SK-N-MC (cell line): Measurements from ENCODE around the gene WDR70.
"Not testable (repeated sequence)": the region's sequence is repeated elsewhere in the genome, so short reads cannot be mapped to it uniquely, and the experiment has no call there.

Source experiments
- DNase-seq: peaks from one replicate; pipeline ENCODE4 v3.0.0-alpha.2; 2011; ENCODE audit warnings: low read depth, low spot score
- H3K27ac ChIP-seq: fragments of 200-600 bp; sonication (generic); 2 replicates; pipeline ENCODE4 v1.5.1; 2016; ENCODE audit warnings: mixed run types
- H3K36me3 ChIP-seq: fragments of 200-600 bp; sonication (generic); 2 replicates; pipeline ENCODE4 v1.6.1; 2017; ENCODE audit warnings: antibody characterized with exemption, low read length, mixed read lengths; ENCODE audit not compliant: insufficient read depth
- H3K4me3 ChIP-seq: fragments of 200-600 bp; sonication (generic); 2 replicates; pipeline ENCODE4 v1.5.1; 2016
- H3K9ac ChIP-seq: fragments of 200-600 bp; sonication (generic); 2 replicates; pipeline ENCODE4 v1.8.0; 2017; ENCODE audit warnings: mixed run types, mixed read lengths; ENCODE audit not compliant: insufficient read length
- H3K9me3 ChIP-seq: fragments of 200-600 bp; sonication (generic); 2 replicates; pipeline ENCODE4 v1.6.1; 2017; ENCODE audit warnings: low read depth, mild to moderate bottlenecking, antibody characterized with exemption, low read length, moderate library complexity, mixed read lengths
- EZH2 ChIP-seq: fragments of 200-600 bp; sonication (generic); IDR thresholded peaks from one replicate; pipeline ENCODE4 v1.6.1; 2017; ENCODE audit warnings: antibody characterized with exemption
- FOXP2 ChIP-seq: optimal IDR thresholded peaks from 2 replicates; pipeline ENCODE3; 2011; ENCODE audit warnings: mild to moderate bottlenecking, moderate library complexity; ENCODE audit not compliant: insufficient read depth; ENCODE audit errors: extremely low read length, control extremely low read depth
- POLR2AphosphoS5 ChIP-seq: IDR thresholded peaks from 2 replicates; pipeline ENCODE4 v1.6.1; 2012; ENCODE audit warnings: mild to moderate bottlenecking, low read depth, low read length, borderline replicate concordance

The WDR70 gene

GRCh38 chr5:37396352-37396751 is 17.2 kb downstream of the WDR70 start:
- TF ChIP-seq POLR2AphosphoS5, result no peak
- no peak for DNase-seq
- Histone ChIP-seq H3K27ac (no peak overlapping the region), H3K4me3 (no peak overlapping the region), H3K9me3 (no peaks in the 10 kb centered on the region), H3K9ac (no peak overlapping the region), H3K36me3 (peaks cover 38% of the 10 kb centered on the region)

- no peak overlapping the region for H3K9ac ChIP-seq
- no peak for DNase-seq
- H3K27ac ChIP-seq, result no peak overlapping the region
- peaks cover 23% of the 10 kb centered on the region for H3K36me3 ChIP-seq
- H3K9me3 ChIP-seq, result no peaks in the 10 kb centered on the region
- TF ChIP-seq POLR2AphosphoS5, result no peak
- no peak for TF ChIP-seq FOXP2
- no peak overlapping the region for H3K4me3 ChIP-seq
Observed at GRCh38 chr5:37400501-37400900, 21.4 kb downstream of the WDR70 start.

- H3K9ac ChIP-seq, result no peak overlapping the region
- H3K27ac ChIP-seq, result no peak overlapping the region
- TF ChIP-seq EZH2 (no peak), FOXP2 (no peak), POLR2AphosphoS5 (no peak)
- H3K4me3 ChIP-seq, result no peak overlapping the region
- no peaks in the 10 kb centered on the region for H3K9me3 ChIP-seq
- H3K36me3 ChIP-seq, result no peaks in the 10 kb centered on the region
- DNase-seq, result no peak
Observed at GRCh38 chr5:37412515-37412914, 33.4 kb downstream of the WDR70 start.

- not testable (repeated sequence) for H3K9me3 ChIP-seq, H3K9ac ChIP-seq, DNase-seq, H3K4me3 ChIP-seq, H3K36me3 ChIP-seq, H3K27ac ChIP-seq
Observed at GRCh38 chr5:37415456-37415855, 36.3 kb downstream of the WDR70 start.

- no peaks in the 10 kb centered on the region for H3K9me3 ChIP-seq
- H3K4me3 ChIP-seq, result no peak overlapping the region
- no peak overlapping the region for H3K9ac ChIP-seq
- TF ChIP-seq POLR2AphosphoS5 (no peak), EZH2 (no peak)
- H3K27ac ChIP-seq, result no peak overlapping the region
- no peak for DNase-seq
- no peaks in the 10 kb centered on the region; the same call in 1 of the 2 replicates for H3K36me3 ChIP-seq
Observed at GRCh38 chr5:37417347-37417746, 38.2 kb downstream of the WDR70 start.

- Histone ChIP-seq H3K27ac (no peak overlapping the region), H3K9me3 (no peaks in the 10 kb centered on the region), H3K4me3 (no peak overlapping the region), H3K36me3 (0 out of 2 replicates have a peak, but pooled peaks cover 2% of the 10 kb centered on the region), H3K9ac (no peak overlapping the region)
- TF ChIP-seq POLR2AphosphoS5 (no peak), EZH2 (no peak), FOXP2 (no peak)
- DNase-seq, result no peak
Observed at GRCh38 chr5:37424441-37424840, 45.3 kb downstream of the WDR70 start.

- no peak for TF ChIP-seq EZH2
- TF ChIP-seq FOXP2, result no peak
- no peak for TF ChIP-seq POLR2AphosphoS5
- no peak overlapping the region for H3K4me3 ChIP-seq
- H3K9me3 ChIP-seq, result no peaks in the 10 kb centered on the region
- DNase-seq, result no peak
- H3K27ac ChIP-seq, result no peak overlapping the region
- no peak overlapping the region for H3K9ac ChIP-seq
- peaks cover 6% of the 10 kb centered on the region; the same call in 1 of the 2 replicates for H3K36me3 ChIP-seq
Observed at GRCh38 chr5:37428044-37428443, 48.9 kb downstream of the WDR70 start.

- no peak for TF ChIP-seq EZH2
- TF ChIP-seq FOXP2, result no peak
- TF ChIP-seq POLR2AphosphoS5, result no peak
- Histone ChIP-seq H3K27ac (no peak overlapping the region), H3K9ac (no peak overlapping the region), H3K4me3 (no peak overlapping the region), H3K36me3 (peaks cover 4% of the 10 kb centered on the region; the same call in 1 of the 2 replicates), H3K9me3 (no peaks in the 10 kb centered on the region)
- DNase-seq, result no peak
Observed at GRCh38 chr5:37435261-37435660, 56.1 kb downstream of the WDR70 start.

GRCh38 chr5:37436146-37436934 is 57.2 kb downstream of the WDR70 start:
- TF ChIP-seq EZH2, result no peak
- TF ChIP-seq POLR2AphosphoS5, result no peak
- TF ChIP-seq FOXP2, result no peak
- no peak overlapping the region for H3K4me3 ChIP-seq
- no peak for DNase-seq
- H3K36me3 ChIP-seq, result peaks cover 4% of the 10 kb centered on the region; the same call in 1 of the 2 replicates
- no peak overlapping the region for H3K9ac ChIP-seq
- H3K27ac ChIP-seq, result no peak overlapping the region
- no peaks in the 10 kb centered on the region for H3K9me3 ChIP-seq
